Astrocyte (in vitro differentiated cells and primary cell): Measurements from ENCODE around the gene OR2S2. TPM values are rescaled to one million over a fixed set of nuclear protein-coding genes. Genes with fewer than 3 reads are reported as not detected.

Experiments used
- DNase-seq: peaks from one replicate; pipeline ENCODE4 v3.0.0-alpha.2; 2010; ENCODE audit warnings: low read depth
- FAIRE-seq: peaks from 2 replicates; lab custom pipeline; 2011; peaks lifted over from hg19 to GRCh38; lab: Jason Lieb, UNC
- H2AFZ ChIP-seq: 2 replicates; pipeline ENCODE4 v1.6.0; 2012; ENCODE audit warnings: low read depth, low read length, inconsistent platforms
- H3K27ac ChIP-seq: 2 replicates; pipeline ENCODE4 v1.5.1; 2011; ENCODE audit warnings: low read depth, low read length, inconsistent platforms
- H3K27me3 ChIP-seq: 2 replicates; pipeline ENCODE4 v1.6.0; 2011; ENCODE audit warnings: low read length, inconsistent platforms; ENCODE audit not compliant: insufficient read depth
- H3K36me3 ChIP-seq: 2 replicates; pipeline ENCODE4 v1.5.1; 2011; ENCODE audit warnings: low read length, inconsistent platforms; ENCODE audit not compliant: insufficient read depth
- H3K4me1 ChIP-seq: 2 replicates; pipeline ENCODE4 v1.5.1; 2011; ENCODE audit warnings: low read length, inconsistent platforms; ENCODE audit not compliant: insufficient read depth
- H3K4me2 ChIP-seq: 2 replicates; pipeline ENCODE4 v1.6.0; 2012; ENCODE audit warnings: low read length, inconsistent platforms
- H3K4me3 ChIP-seq: 2 replicates; pipeline ENCODE4 v1.5.1; 2011; ENCODE audit warnings: low read depth, mild to moderate bottlenecking, low read length, inconsistent platforms; ENCODE audit not compliant: insufficient read depth
- H3K79me2 ChIP-seq: 2 replicates; pipeline ENCODE4 v1.6.0; 2012; ENCODE audit warnings: mild to moderate bottlenecking, low read length, inconsistent platforms; ENCODE audit not compliant: insufficient read depth
- H3K9ac ChIP-seq: 2 replicates; pipeline ENCODE4 v1.6.0; 2012; ENCODE audit warnings: mild to moderate bottlenecking, low read length, inconsistent platforms
- H3K9me3 ChIP-seq: 2 replicates; pipeline ENCODE4 v1.5.1; 2012; ENCODE audit warnings: low read depth, mild to moderate bottlenecking, low read length, inconsistent platforms; ENCODE audit not compliant: insufficient read depth
- H4K20me1 ChIP-seq: 2 replicates; pipeline ENCODE4 v1.6.0; 2012; ENCODE audit warnings: low read length, inconsistent platforms; ENCODE audit not compliant: insufficient read depth
- H3K27ac Mint-ChIP-seq: one replicate; pipeline ENCODE4 v1.8.0; 2021; ENCODE audit warnings: mild to moderate bottlenecking, mixed read lengths; ENCODE audit not compliant: unreplicated experiment
- H3K27me3 Mint-ChIP-seq: one replicate; pipeline ENCODE4 v1.8.0; 2021; ENCODE audit warnings: low read depth, mixed read lengths; ENCODE audit not compliant: unreplicated experiment
- H3K36me3 Mint-ChIP-seq: one replicate; pipeline ENCODE4 v1.8.0; 2021; ENCODE audit warnings: low read depth, mixed read lengths; ENCODE audit not compliant: unreplicated experiment
- H3K4me1 Mint-ChIP-seq: one replicate; pipeline ENCODE4 v1.8.0; 2021; ENCODE audit warnings: low read depth, mixed read lengths; ENCODE audit not compliant: unreplicated experiment
- H3K4me3 Mint-ChIP-seq: one replicate; pipeline ENCODE4 v1.8.0; 2021; ENCODE audit warnings: mild to moderate bottlenecking, moderate library complexity, mixed read lengths; ENCODE audit not compliant: unreplicated experiment
- H3K9me3 Mint-ChIP-seq: one replicate; pipeline ENCODE4 v1.8.0; 2021; ENCODE audit warnings: mild to moderate bottlenecking, mixed read lengths; ENCODE audit not compliant: unreplicated experiment
- CTCF ChIP-seq: IDR thresholded peaks from 2 replicates; pipeline ENCODE4 v1.5.1; 2011; ENCODE audit warnings: low read depth, mild to moderate bottlenecking, inconsistent platforms, low read length, moderate library complexity; ENCODE audit not compliant: insufficient read depth
- EZH2 ChIP-seq: IDR thresholded peaks from 2 replicates; pipeline ENCODE4 v1.6.1; 2012; ENCODE audit warnings: mild to moderate bottlenecking, low read length, inconsistent platforms; ENCODE audit not compliant: insufficient read depth
- total RNA-seq: library from RNA; stranded (reverse); gene quantifications from 2 replicates; pipeline ENCODE4 v1.2.1, GENCODE V29; 2021

The OR2S2 gene
- total RNA-seq, 1 donor from 2014 or later: not detected

GRCh38 chr9:35919212-35920008 is 38.5 kb downstream of the OR2S2 start:
- TF ChIP-seq EZH2 (no peak), CTCF (no peak)
- Mint-ChIP-seq H3K9me3 (no peaks in the 10 kb centered on the region), H3K27ac (peak overlapping the region; percentile 20), H3K36me3 (no peaks in the 10 kb centered on the region), H3K4me3 (no peak overlapping the region), H3K4me1 (peaks cover 19% of the 10 kb centered on the region), H3K27me3 (no peaks in the 10 kb centered on the region)
- Histone ChIP-seq H3K4me3 (no peak overlapping the region), H3K9ac (no peak overlapping the region), H3K79me2 (no peaks in the 10 kb centered on the region), H3K9me3 (no peaks in the 10 kb centered on the region), H3K4me2 (no peak overlapping the region), H3K27me3 (no peaks in the 10 kb centered on the region), H4K20me1 (no peaks in the 10 kb centered on the region), H2AFZ (no peak overlapping the region), H3K36me3 (no peaks in the 10 kb centered on the region), H3K27ac (no peak overlapping the region), H3K4me1 (peaks cover 14% of the 10 kb centered on the region)
- FAIRE-seq: no peak
- DNase-seq: no peak

GRCh38 chr9:35918780-35919179 is 39.2 kb downstream of the OR2S2 start:
- no peak for DNase-seq
- no peak for TF ChIP-seq CTCF
- no peak for TF ChIP-seq EZH2
- Mint-ChIP-seq H3K27ac (no peak overlapping the region), H3K9me3 (no peaks in the 10 kb centered on the region), H3K36me3 (no peaks in the 10 kb centered on the region), H3K4me3 (no peak overlapping the region), H3K4me1 (peaks cover 15% of the 10 kb centered on the region), H3K27me3 (no peaks in the 10 kb centered on the region)
- Histone ChIP-seq H3K27me3 (no peaks in the 10 kb centered on the region), H3K9ac (no peak overlapping the region), H3K9me3 (no peaks in the 10 kb centered on the region), H2AFZ (no peak overlapping the region), H3K27ac (no peak overlapping the region), H3K4me1 (peaks cover 14% of the 10 kb centered on the region), H3K4me2 (no peak overlapping the region), H4K20me1 (no peaks in the 10 kb centered on the region), H3K79me2 (no peaks in the 10 kb centered on the region), H3K36me3 (no peaks in the 10 kb centered on the region), H3K4me3 (no peak overlapping the region)
- no peak for FAIRE-seq

- Histone ChIP-seq H3K9ac (no peak overlapping the region), H3K4me3 (no peak overlapping the region), H3K27me3 (no peaks in the 10 kb centered on the region), H2AFZ (no peak overlapping the region), H3K4me2 (no peak overlapping the region), H3K27ac (no peak overlapping the region), H4K20me1 (no peaks in the 10 kb centered on the region), H3K79me2 (no peaks in the 10 kb centered on the region), H3K4me1 (peaks cover 6% of the 10 kb centered on the region), H3K36me3 (no peaks in the 10 kb centered on the region), H3K9me3 (no peaks in the 10 kb centered on the region)
- Mint-ChIP-seq H3K27me3 (no peaks in the 10 kb centered on the region), H3K36me3 (no peaks in the 10 kb centered on the region), H3K4me1 (peaks cover 2% of the 10 kb centered on the region), H3K27ac (no peak overlapping the region), H3K4me3 (no peak overlapping the region), H3K9me3 (no peaks in the 10 kb centered on the region)
- no peak for FAIRE-seq
- DNase-seq: no peak
- TF ChIP-seq CTCF (no peak), EZH2 (no peak)
These were observed 40.7 kb downstream of the OR2S2 start for GRCh38 chr9:35917261-35917660.
